Mucosa of stomach (tissue), 1 donor: Measurements from ENCODE around the gene PPARA.
"Not testable (repeated sequence)": the region's sequence is repeated elsewhere in the genome, so short reads cannot be mapped to it uniquely, and the experiment has no call there.

ENCODE experiments used
- H3K27me3 ChIP-seq: one replicate; pipeline ENCODE4 v1.7.0; 2013; ENCODE audit warnings: mild to moderate bottlenecking, low read length; ENCODE audit not compliant: control insufficient read depth, insufficient read depth
- H3K36me3 ChIP-seq: one replicate; pipeline ENCODE4 v1.7.0; 2013; ENCODE audit warnings: low read length; ENCODE audit not compliant: control insufficient read depth, insufficient read depth
- H3K4me1 ChIP-seq: one replicate; pipeline ENCODE4 v1.7.0; 2013; ENCODE audit warnings: mild to moderate bottlenecking, low read length; ENCODE audit not compliant: control insufficient read depth, insufficient read depth
- H3K4me3 ChIP-seq: one replicate; pipeline ENCODE4 v1.7.0; 2013; ENCODE audit warnings: low read length
- H3K9ac ChIP-seq: one replicate; pipeline ENCODE4 v1.7.0; 2013; ENCODE audit warnings: mild to moderate bottlenecking, low read length, moderate library complexity
- H3K9me3 ChIP-seq: one replicate; pipeline ENCODE4 v1.7.0; 2013; ENCODE audit warnings: mild to moderate bottlenecking, low read length, moderate library complexity; ENCODE audit not compliant: control insufficient read depth
- donor health status: Pancreatic carcinoma.

PPARA gene

GRCh38 chr22:46132830-46133587 is 17.3 kb upstream of the PPARA start:
- no peaks in the 10 kb centered on the region for H3K4me1 ChIP-seq
- H3K9ac ChIP-seq: no peak overlapping the region
- H3K36me3 ChIP-seq: no peaks in the 10 kb centered on the region

DNA sequence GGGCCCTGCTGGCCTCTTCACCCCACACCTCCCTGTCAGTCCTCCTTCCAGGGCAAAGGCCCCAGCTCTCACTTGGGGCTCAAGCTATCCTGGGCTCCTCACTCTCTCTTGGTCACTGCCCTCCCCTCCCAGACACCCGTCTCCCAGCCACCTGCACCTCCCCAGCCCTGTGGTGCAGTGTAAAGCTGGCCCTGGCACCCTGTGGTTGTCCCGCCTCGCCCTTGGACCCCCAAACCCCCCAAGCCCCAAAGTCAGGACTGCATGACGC is 16.8 kb upstream of the PPARA start:
- Histone ChIP-seq H3K9ac (no peak overlapping the region), H3K4me3 (no peak overlapping the region), H3K4me1 (no peaks in the 10 kb centered on the region), H3K9me3 (no peaks in the 10 kb centered on the region), H3K36me3 (no peaks in the 10 kb centered on the region), H3K27me3 (no peaks in the 10 kb centered on the region)

More at GRCh38 chr22:46132830-46133587, 17.3 kb upstream of the PPARA start:
- Histone ChIP-seq H3K4me3 (no peak overlapping the region), H3K9me3 (no peaks in the 10 kb centered on the region), H3K27me3 (no peaks in the 10 kb centered on the region)

- Histone ChIP-seq H3K27me3 (no peaks in the 10 kb centered on the region), H3K4me3 (no peak overlapping the region), H3K9ac (no peak overlapping the region), H3K4me1 (no peaks in the 10 kb centered on the region), H3K36me3 (no peaks in the 10 kb centered on the region), H3K9me3 (no peaks in the 10 kb centered on the region)
Measured at GRCh38 chr22:46134111-46134705, 16.1 kb upstream of the PPARA start.

DNA sequence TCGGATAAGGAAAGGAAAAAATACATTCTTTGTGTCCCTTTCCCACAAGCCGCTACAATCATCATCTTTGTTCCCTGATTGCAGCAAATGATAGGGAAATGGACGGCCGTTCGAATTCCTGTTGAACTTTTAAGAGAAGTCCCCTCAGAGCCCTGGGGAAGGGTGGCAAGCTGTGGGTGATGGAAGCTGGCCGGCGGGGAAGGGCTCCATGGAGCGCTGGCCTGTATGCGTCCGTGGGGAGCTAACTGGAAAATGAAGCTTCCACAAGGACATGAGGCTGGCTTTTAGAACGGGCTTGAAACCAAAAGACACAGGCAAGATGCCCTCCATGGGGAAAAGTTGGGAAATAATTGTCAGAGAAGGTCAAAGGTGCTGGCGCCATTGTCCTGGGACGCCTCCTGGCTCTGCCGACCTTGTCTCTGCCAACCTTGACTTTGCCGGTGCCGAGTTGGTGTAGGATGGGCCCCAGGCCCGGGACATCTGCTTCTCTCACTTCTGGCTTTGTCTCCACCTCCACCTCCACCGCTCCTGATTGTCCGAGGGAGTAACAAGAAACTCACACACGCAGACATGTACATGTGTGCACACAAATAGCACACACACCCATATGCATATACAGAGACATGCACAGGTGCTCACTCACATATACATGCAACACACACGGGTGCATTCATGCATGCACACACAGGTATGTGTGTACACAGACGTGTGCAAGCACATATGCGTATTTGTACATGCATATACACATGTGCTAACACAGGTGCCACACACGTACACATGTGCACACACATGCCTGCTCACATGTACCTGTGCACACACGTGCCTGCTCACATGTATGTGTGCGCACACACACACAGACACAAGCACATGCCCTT is 14.5 kb upstream of the PPARA start:
- Histone ChIP-seq H3K4me3 (no peak overlapping the region), H3K4me1 (no peaks in the 10 kb centered on the region), H3K9me3 (no peaks in the 10 kb centered on the region), H3K9ac (no peak overlapping the region), H3K27me3 (no peaks in the 10 kb centered on the region), H3K36me3 (no peaks in the 10 kb centered on the region)

GRCh38 chr22:46136486-46137217 is 13.7 kb upstream of the PPARA start:
- Histone ChIP-seq H3K4me1 (no peaks in the 10 kb centered on the region), H3K4me3 (no peak overlapping the region), H3K9ac (no peak overlapping the region), H3K9me3 (no peaks in the 10 kb centered on the region), H3K36me3 (no peaks in the 10 kb centered on the region), H3K27me3 (no peaks in the 10 kb centered on the region)

- Histone ChIP-seq H3K9ac (no peak overlapping the region), H3K4me3 (no peak overlapping the region), H3K4me1 (no peaks in the 10 kb centered on the region), H3K36me3 (no peaks in the 10 kb centered on the region), H3K27me3 (no peaks in the 10 kb centered on the region), H3K9me3 (no peaks in the 10 kb centered on the region)
Measured at GRCh38 chr22:46137218-46137766, 13.0 kb upstream of the PPARA start.

GRCh38 chr22:46138058-46138797 is 12.1 kb upstream of the PPARA start:
- Histone ChIP-seq H3K27me3 (no peaks in the 10 kb centered on the region), H3K4me3 (no peak overlapping the region)

DNA sequence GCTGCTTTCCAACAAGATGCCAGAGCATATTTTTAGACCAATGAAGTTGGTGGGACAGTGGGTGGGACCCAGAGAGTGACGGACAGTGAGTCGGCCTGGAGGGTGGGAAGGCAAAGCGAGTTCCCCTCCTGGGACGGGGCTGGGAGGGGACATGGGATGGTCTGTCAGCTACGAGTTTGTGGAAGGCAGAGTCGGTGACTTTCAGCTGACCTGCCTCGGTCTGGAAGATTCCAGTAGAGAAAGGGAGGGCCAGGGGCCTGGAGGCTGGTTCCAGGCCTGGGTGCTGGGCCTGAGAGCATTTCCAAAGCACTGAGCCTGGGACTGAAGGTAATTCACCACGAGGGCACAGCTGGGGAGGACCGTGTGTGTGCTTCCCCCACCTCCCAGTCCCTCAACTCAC is 10.9 kb upstream of the PPARA start:
- H3K4me1 ChIP-seq, H3K9me3 ChIP-seq, H3K36me3 ChIP-seq, H3K9ac ChIP-seq, H3K27me3 ChIP-seq, H3K4me3 ChIP-seq: not testable (repeated sequence)

More at GRCh38 chr22:46138058-46138797, 12.1 kb upstream of the PPARA start:
- no peaks in the 10 kb centered on the region for H3K9me3 ChIP-seq
- H3K4me1 ChIP-seq: no peaks in the 10 kb centered on the region
- H3K36me3 ChIP-seq: no peaks in the 10 kb centered on the region
- H3K9ac ChIP-seq: no peak overlapping the region

- no peak overlapping the region for H3K9ac ChIP-seq
- H3K9me3 ChIP-seq: no peaks in the 10 kb centered on the region
- no peak overlapping the region for H3K4me3 ChIP-seq
- no peaks in the 10 kb centered on the region for H3K4me1 ChIP-seq
- H3K27me3 ChIP-seq: no peaks in the 10 kb centered on the region
- no peaks in the 10 kb centered on the region for H3K36me3 ChIP-seq
Measured at GRCh38 chr22:46139895-46140350, 10.4 kb upstream of the PPARA start.

DNA sequence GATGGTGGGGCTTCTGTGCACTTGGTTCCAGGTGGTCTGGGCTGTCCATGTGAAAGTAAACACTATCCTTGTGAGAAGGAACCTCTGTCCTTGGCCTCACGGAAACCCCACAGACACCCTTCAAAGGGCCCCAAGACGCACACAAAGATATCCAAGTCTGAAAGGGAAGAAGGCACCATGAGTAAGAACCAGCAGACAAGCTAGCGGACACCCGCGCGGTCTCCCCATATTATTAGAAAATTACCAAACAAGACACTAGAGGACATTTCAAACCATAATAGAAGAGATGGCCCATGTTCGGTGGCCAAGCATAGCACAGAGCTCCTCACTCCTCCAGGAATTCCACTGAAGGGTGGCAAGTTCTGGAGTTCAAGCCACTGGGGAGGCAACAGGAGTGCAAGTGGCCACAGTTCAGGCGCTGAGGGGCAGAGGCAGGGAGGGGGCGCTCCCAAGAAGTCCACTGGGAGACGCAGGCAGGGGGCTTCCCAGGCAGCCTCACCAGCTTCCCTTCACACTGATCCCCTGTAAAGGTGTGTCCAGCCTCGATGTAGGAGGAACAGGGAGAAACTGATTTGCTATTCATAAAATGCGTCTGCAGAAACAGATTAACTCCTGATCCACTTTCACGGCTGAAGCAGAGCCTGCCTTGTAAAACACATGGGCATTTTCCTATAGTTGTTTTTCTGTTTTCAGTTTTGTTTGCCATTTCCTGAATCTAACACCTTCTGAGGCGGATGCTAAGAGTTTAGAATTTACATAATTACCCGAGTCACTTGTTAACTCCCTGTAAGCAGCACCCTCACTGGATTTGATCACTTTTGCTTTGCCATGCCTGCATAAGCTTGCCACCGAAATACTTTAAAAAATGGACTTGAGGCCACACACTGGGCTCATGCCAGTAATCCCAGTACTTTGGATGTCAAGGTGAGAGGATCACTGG is 9.1 kb upstream of the PPARA start:
- Histone ChIP-seq H3K9ac (no peak overlapping the region), H3K36me3 (no peaks in the 10 kb centered on the region), H3K4me3 (no peak overlapping the region), H3K4me1 (no peaks in the 10 kb centered on the region), H3K27me3 (peaks cover 3% of the 10 kb centered on the region), H3K9me3 (no peaks in the 10 kb centered on the region)
